CD4-positive, alpha-beta T cell treated with Interleukin-4 for 1 hour (primary cell): Measurements from ENCODE around the gene MID1.

ENCODE experiments used
- DNase-seq, 2 donors: peaks; one replicate each; pipeline ENCODE4 v3.0.0-alpha.2; 2020 to 2022

MID1 gene

GRCh38 chrX:10482708-10483107 is 137.7 kb downstream of the MID1 start:
- DNase-seq, result no peak

GRCh38 chrX:10482261-10482660 is 138.1 kb downstream of the MID1 start:
- peak in 1 of 2 donors; percentile 36 for DNase-seq

GRCh38 chrX:10480861-10481260 is 139.5 kb downstream of the MID1 start:
- no peak for DNase-seq

GRCh38 chrX:10479508-10479907 is 140.9 kb downstream of the MID1 start:
- no peak for DNase-seq

- no peak for DNase-seq
Observed at GRCh38 chrX:10477525-10477924, 142.9 kb downstream of the MID1 start.

DNA sequence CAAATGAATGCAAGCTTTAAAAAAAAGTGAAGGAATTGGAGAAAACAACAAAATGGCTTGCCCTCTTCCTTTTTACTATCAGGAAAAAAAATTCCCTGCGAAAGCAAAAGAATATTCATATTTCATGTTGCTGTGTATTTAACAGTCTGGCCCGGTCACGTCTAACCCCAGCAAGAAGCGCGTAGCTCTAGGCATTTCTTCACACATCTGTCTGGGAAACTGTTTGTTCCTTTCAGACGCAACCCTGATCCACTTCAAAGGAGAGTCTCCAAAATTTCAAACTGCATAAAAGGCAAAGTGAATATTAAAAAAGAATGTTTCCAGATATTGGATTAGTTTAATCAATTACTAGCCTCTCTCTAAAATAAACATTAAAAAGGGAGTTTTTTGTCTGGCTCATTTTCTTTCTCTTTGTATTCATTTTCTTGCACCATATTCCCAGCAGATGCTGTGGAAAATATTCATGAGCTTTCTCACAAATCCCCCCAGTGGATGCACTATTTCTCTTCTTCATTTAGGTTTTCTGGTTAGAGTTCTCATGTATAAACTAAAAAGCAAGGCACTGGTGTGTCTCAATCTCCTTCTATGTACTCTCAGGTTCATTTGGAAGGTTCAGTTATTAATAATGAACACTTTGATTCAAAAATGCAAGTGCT is 145.3 kb downstream of the MID1 start:
- no peak for DNase-seq

- DNase-seq, result no peak
Observed at GRCh38 chrX:10474510-10474909, 145.9 kb downstream of the MID1 start.

DNA sequence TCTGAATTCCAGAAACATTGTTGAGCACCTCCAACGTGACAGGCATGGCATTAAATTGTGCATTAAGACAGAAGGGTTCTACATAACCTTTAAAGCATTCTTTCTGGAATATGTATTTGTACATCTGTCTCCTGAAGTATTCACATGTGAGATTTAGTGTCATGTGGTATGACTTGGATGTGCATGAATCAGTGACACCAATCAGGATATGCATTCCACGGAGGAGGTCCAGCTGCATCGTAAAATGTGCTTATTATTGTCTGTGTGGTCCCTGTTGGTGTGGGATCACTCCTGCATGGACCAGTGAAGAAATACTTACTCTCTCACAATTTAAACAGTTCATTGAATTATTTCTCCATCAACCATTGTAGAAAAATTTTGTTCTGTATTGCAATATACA is 149.0 kb downstream of the MID1 start:
- no peak for DNase-seq

GRCh38 chrX:10470009-10470408 is 150.4 kb downstream of the MID1 start:
- no peak for DNase-seq

- no peak for DNase-seq
Observed at GRCh38 chrX:10467793-10468192, 152.6 kb downstream of the MID1 start.

DNA sequence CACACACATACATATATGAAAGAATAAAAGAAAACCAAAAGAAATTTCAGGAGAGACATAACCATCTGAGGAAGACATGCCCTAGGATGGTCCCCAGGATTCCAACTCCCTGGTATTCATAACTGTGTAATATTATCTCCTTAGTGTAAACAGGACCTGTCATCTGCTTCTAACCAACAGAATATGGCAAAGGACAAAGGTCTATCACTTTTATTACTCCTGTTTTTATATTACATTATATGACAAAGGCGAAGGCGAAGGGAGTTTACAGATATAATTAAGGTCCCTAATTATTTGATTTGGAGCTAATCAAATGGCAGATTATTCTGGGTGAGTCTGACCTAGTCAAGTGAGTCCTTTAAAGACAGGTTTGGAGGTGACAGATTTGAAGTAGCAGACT is 155.1 kb downstream of the MID1 start:
- no peak for DNase-seq

DNA sequence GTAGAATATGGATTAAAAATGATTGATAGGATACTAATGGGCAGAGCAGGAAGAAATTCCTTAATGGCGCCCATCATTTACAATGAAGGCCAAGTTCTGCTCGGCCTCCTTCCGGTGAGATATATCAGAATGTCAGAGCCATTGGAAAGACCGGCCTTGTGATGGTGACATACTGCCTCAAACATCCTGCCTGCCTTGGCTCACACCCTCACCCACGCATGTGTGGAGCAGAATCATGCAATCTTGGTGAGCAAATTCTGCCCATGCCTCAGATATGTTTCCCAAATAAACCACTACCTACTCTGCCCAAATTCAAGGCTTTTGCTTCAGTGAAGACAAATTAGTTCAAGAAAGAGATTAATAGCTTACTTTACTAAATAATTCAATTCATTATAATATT is 163.3 kb downstream of the MID1 start:
- DNase-seq, result no peak

DNA sequence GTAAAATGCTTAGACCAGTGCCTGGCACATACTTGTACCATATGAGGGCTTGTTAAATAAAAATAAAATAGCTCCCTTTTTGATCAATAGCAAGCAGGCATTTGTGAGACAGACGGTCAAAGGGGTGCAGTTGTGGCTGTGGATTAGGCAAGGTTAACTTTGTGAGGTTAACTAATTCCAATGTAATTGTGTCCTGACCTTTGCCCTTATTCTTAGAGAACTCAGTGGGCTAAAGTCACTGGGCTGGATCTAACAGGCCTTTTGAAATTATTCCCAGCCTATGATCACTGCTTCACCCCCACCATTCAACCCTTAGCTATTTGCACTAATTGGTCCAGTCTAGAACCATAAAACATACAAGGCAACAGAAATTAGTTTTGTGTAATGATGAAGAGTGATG is 166.4 kb downstream of the MID1 start:
- no peak for DNase-seq

GRCh38 chrX:10450959-10451355 is 169.4 kb downstream of the MID1 start:
- DNase-seq, result no peak

DNA sequence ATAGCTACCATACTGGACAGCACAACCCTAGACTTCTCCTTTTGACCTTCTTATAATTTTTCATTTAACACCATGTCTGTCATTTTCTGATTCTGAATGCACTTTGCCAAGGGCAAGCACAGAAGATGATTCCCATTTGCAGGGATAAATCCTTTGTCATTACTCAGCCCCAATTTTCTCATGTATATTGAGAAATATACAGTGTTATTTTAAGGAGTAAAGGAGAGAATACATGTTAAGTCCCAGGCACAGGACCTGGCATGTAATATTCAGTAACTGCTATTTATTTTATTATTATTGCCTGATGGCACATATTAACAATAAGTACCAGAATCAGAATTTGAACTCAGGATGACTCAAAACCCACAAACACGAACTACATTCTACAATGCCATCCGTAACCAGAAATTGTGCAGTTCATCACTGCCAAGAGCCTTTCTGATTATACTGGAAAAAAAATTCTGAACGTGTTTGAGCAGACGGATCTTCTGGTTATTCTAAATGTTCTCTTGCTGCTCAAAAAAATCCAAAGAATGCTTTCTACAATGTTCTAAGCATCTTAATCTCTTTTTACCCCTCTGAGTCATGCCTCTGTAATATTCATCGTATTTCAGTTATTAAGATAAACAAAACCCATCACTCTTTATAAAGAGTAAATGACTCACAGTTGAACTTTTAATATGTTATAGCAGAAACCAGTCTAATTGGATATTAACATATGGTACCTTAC is 170.0 kb downstream of the MID1 start:
- no peak for DNase-seq

- no peak for DNase-seq
Observed at GRCh38 chrX:10447564-10448214, 172.7 kb downstream of the MID1 start.

DNA sequence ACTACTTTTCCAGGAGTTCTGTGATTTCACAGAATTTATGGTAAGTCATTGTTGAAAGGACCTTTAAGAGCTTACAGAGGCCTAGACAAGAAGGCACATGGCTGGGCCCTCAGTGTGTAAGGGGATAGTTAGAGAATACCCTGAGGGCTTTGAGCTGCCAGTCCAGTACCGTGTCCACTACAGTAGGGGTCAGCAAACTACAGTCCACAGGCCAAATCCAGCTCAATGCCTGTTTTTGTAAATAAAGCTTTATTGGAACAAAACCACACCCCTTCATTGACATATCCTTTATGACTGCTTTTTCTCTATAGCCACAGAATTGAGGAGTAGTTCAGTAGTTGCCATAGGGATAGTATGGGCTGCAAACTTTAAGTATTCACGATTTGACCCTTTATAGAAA is 176.2 kb downstream of the MID1 start:
- no peak for DNase-seq

- no peak for DNase-seq
Observed at GRCh38 chrX:10441464-10441863, 178.9 kb downstream of the MID1 start.

DNA sequence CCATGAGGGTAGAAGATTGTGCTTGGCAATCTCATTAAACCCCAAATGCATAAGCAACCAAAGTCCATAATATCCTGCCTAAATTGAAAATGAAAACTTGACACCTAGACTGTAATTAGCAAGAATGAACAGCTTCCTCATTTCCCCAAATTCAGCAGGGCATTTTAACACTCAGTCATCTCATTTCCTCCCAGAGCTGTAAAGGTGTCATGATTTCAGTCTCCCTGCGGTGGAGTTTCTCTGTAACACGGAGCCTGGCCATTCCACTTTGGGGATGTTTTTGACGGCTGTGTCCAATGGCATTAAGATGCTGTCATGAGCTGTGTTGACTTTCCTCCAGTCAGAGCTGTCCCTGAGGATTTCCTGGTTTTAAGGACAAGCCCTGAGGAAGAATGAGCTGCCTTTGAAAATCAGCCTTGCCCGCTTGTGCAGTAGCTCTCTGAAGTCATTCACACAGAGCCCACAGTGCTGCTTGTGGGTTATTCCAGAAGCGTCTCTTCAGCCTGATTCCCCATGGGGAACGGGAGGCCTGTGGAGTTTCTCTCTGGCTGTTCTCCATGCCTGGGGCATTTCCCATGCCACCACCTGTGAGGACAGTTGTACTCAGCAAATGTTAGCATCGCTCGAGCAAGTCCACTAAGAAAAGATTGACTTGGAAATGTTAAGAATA is 187.0 kb downstream of the MID1 start:
- no peak for DNase-seq

DNA sequence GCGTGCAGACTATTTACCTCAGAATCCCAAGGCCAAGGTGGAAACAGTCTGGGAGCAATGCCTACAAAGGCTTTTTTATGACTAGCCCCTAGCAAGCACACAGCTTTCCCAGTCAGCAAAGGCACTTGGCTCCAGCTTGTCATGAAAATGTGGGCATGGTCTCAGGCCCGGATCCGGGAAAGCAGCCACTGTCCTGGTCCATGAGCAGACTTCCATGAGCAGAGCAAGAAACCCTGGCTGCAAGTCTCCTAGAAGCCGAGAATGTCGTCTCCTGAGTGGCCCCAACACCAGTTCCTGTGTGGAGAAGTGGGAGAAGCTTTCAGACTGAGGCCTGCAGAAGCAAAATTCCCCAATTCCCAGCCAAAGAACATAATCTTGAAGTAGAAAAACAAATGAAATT is 190.5 kb downstream of the MID1 start:
- no peak for DNase-seq

DNA sequence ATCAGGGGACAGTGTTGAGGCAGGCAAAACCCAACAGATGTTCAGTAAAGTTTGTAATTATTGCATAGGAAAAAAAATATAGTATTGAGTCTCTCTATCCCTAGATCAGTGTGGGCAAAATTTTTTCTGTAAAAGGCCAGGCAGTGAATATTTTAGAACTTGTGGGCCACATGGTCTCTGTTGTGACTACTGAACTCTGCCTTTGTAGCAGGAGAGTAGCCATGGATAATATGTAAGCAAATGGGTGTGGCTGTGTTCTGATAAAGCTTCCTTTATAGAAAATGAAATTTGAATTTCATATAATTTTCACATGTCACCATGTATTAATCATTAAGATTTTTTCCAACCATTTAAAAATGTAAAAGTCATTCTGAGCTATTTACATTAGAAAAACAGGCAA is 193.1 kb downstream of the MID1 start:
- no peak for DNase-seq

DNA sequence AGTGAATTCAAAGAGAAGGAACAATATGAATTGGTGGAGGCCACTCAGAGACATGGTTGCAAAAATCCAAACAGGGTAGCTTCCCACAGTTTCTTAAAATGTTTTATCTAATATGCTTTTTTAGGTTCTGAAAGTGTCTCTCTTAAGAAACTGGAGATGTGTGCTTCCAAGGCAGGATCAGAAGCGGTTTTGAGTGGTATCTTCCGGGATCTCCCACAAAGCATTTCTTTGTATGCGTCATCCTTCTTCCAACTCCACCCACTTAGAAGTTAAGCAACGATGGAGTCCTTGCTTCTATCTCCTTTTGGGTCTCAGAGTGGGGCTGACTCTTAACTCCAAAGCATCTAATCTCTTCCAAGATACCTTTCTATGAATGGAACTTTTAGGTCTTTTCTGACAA is 196.7 kb downstream of the MID1 start:
- no peak for DNase-seq

DNA sequence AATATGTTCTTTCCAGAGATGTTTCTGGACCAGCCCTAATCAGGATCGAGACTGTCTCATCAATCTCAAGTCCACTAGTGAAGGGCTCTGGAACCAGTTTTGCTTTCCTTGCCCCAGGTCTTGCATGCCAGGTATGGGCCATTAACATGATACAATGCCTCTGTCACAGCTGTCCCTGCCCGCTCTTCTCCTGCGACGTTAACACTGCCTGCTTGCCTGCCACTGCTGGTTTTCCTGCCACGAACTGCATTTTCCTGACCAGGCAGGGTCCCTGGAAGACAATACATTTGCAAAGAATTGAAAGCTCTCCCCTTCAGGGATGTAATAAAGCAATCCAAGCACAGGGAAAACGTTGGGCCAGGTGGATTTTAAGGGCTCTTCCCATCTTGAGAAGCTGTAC is 200.3 kb downstream of the MID1 start:
- DNase-seq, result no peak

DNA sequence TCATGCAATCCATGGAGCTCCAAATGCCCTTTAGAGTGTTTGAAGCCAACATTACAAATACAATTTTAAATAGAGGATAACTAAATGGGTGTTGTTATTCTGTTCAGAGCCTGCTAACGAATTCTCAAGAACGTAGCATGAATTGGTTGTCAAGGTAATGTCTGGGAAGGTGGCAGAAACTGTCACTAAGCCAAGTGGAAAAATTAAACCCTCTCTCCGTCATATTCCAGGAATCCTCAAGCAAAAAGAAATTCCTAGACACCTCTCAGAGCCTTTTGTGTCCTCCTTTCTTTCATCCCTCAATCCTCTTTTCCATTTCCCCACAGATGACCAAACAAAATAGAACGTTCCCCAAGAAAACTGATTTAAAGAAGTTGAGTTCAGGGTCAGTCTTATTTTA is 204.0 kb downstream of the MID1 start:
- no peak for DNase-seq
